Measurements from ENCODE around the gene ARSJ. TPM values are rescaled to one million over a fixed set of nuclear protein-coding genes. Genes with fewer than 3 reads are reported as not detected.
"Not testable (repeated sequence)": the region's sequence is repeated elsewhere in the genome, so short reads cannot be mapped to it uniquely, and the experiment has no call there.

ARSJ gene
- total RNA-seq, 6 experiments from 2014 or later = 0.90 to 7.7 (median 2.3) TPM

- intact Hi-C loops (cut with DNase I) = no loop called here
- Histone ChIP-seq H3K4me1 (no peaks in the 10 kb centered on the region), H3K27ac (no peak overlapping the region), H3K27me3 (no peaks in the 10 kb centered on the region), H3K9me3 (no peaks in the 10 kb centered on the region), H3K36me3 (no peaks in the 10 kb centered on the region), H3K4me3 (no peak overlapping the region)
- no peak for TF ChIP-seq POLR2A (IDR thresholded peaks at IDR 0.05)
- TF ChIP-seq CTCF (IDR thresholded peaks at IDR 0.05) = no peak
- ATAC-seq (no peak), DNase-seq (no peak)
- WGBS (ENCODE audit: insufficient coverage, low coverage, low lambda C conversion rate, missing lambda C conversion rate) = 94% methylated on average over 1 of the region's 1 CpG
These were observed 32.0 kb downstream of the ARSJ start for GRCh38 chr4:113947484-113947883.

- Histone ChIP-seq H3K4me1 (no peaks in the 10 kb centered on the region), H3K27me3 (no peaks in the 10 kb centered on the region), H3K27ac (no peak overlapping the region), H3K36me3 (no peaks in the 10 kb centered on the region), H3K4me3 (no peak overlapping the region), H3K9me3 (no peaks in the 10 kb centered on the region)
- ATAC-seq (no peak), DNase-seq (no peak)
- no peak for TF ChIP-seq CTCF (IDR thresholded peaks at IDR 0.05)
- intact Hi-C loops (cut with DNase I) = no loop called here
- 80% methylated on average over 1 of the region's 1 CpG for WGBS (ENCODE audit: insufficient coverage, low coverage, low lambda C conversion rate, missing lambda C conversion rate)
These were observed 33.5 kb downstream of the ARSJ start for GRCh38 chr4:113945906-113946305.

DNA sequence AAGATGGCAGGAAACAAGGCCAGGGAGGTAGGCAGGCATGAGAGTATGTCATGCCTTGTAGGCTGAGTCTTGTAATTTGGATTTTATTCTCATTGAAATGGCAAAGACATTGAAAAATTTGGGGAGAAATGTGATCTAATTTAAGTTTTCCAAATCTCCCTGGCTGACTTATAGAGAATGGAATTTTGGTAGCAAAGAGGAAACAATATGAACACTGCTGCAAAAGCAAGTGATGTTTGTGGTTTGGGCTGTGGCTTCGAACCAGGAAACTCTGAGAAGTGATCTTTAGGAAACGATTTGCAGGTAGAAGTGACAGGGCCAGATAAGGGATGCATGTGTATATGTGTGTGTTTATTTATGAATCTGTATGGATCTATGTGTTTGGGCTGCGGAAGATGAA, 35.6 kb downstream of the ARSJ start:
- intact Hi-C loops (cut with DNase I) = no loop called here
- H3K4me1 ChIP-seq = no peaks in the 10 kb centered on the region

DNA sequence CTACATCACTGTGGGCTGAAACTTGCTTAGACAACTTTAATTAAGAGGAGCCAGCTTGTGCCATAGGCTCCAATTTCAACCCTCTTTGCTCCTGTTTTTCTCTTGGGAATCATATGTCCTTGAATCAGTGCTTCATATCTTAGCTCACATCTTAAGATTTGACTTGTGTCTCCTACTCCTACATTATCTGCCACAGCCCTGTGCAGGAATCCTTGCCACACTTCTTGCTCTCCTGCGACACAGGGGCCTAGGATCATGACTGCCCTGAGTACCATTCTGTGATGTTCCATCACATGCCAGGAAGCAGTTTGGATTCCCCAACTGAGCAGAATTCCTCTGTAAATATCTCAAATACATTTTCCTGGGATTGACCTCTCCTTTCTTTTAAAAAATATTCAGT, 36.4 kb downstream of the ARSJ start:
- Histone ChIP-seq H3K9me3 (no peaks in the 10 kb centered on the region), H3K4me1 (no peaks in the 10 kb centered on the region), H3K27ac (no peak overlapping the region), H3K36me3 (no peaks in the 10 kb centered on the region), H3K27me3 (no peaks in the 10 kb centered on the region), H3K4me3 (no peak overlapping the region)
- TF ChIP-seq POLR2A (IDR thresholded peaks at IDR 0.05) (no peak), CTCF (IDR thresholded peaks at IDR 0.05) (no peak)
- intact Hi-C loops (cut with DNase I) = no loop called here
- 0% methylated on average over 1 of the region's 1 CpG for WGBS (ENCODE audit: insufficient coverage, low coverage, low lambda C conversion rate, missing lambda C conversion rate)
- no peak for ATAC-seq
- no peak for DNase-seq

More for the DNA sequence above, 35.6 kb downstream of the ARSJ start:
- ATAC-seq = no peak
- H3K27ac ChIP-seq = no peak overlapping the region
- no peaks in the 10 kb centered on the region for H3K36me3 ChIP-seq
- no peak overlapping the region for H3K4me3 ChIP-seq
- no peak for DNase-seq
- no peaks in the 10 kb centered on the region for H3K27me3 ChIP-seq
- WGBS (ENCODE audit: insufficient coverage, low coverage, low lambda C conversion rate, missing lambda C conversion rate) = 45% methylated on average over 3 of the region's 3 CpGs
- TF ChIP-seq POLR2A (IDR thresholded peaks at IDR 0.05) = no peak
- TF ChIP-seq CTCF (IDR thresholded peaks at IDR 0.05) = no peak
- no peaks in the 10 kb centered on the region for H3K9me3 ChIP-seq

- no peaks in the 10 kb centered on the region for H3K4me1 ChIP-seq
- H3K9me3 ChIP-seq = no peaks in the 10 kb centered on the region
- 60% methylated on average over 1 of the region's 1 CpG for WGBS (ENCODE audit: insufficient coverage, low coverage, low lambda C conversion rate, missing lambda C conversion rate)
- H3K27me3 ChIP-seq = no peaks in the 10 kb centered on the region
- no peak overlapping the region for H3K27ac ChIP-seq
- no peaks in the 10 kb centered on the region for H3K36me3 ChIP-seq
- DNase-seq (no peak), ATAC-seq (no peak)
- no peak for TF ChIP-seq CTCF (IDR thresholded peaks at IDR 0.05)
- no peak for TF ChIP-seq POLR2A (IDR thresholded peaks at IDR 0.05)
- intact Hi-C loops (cut with DNase I) = no loop called here
- H3K4me3 ChIP-seq = no peak overlapping the region
These were observed 37.6 kb downstream of the ARSJ start for GRCh38 chr4:113941836-113942235.

- H3K9me3 ChIP-seq; H3K36me3 ChIP-seq; H3K4me3 ChIP-seq; H3K4me1 ChIP-seq; ATAC-seq; H3K27ac ChIP-seq; DNase-seq; intact Hi-C loops (cut with DNase I); H3K27me3 ChIP-seq: not testable (repeated sequence)
- 100% methylated on average over 2 of the region's 2 CpGs for WGBS (ENCODE audit: insufficient coverage, low coverage, low lambda C conversion rate, missing lambda C conversion rate)
These were observed 39.3 kb downstream of the ARSJ start for GRCh38 chr4:113940103-113940502.

Measured in right lobe of liver (tissue), 6 donors.